ENCODE measurements around the gene TSNAXIP1. TPM values are rescaled to one million over a fixed set of nuclear protein-coding genes. Genes with fewer than 3 reads are reported as not detected.

The TSNAXIP1 gene
- total RNA-seq, 6 donors from 2014 or later: 0.66 to 13.1 (median 4.4) TPM

GRCh38 chr16:67855789-67856188 is 49.1 kb downstream of the TSNAXIP1 start:
- peaks cover 0 to 4% (median 0%) of the 10 kb centered on the region in 4 donors for H3K36me3 ChIP-seq
- no peak overlapping the region for H3K4me3 ChIP-seq
- no peaks in the 10 kb centered on the region for H3K27me3 ChIP-seq
- no peaks in the 10 kb centered on the region for H3K9me3 ChIP-seq
- TF ChIP-seq POLR2A (IDR thresholded peaks at IDR 0.05) (no peak), POLR2AphosphoS5 (IDR thresholded peaks at IDR 0.05) (no peak)
- DNase-seq (no peak), ATAC-seq (ENCODE audit: low FRiP score in 2 of 2) (no peak)
- H3K4me1 ChIP-seq: peaks cover 20 to 47% (median 26%) of the 10 kb centered on the region in 4 donors
- no peak overlapping the region for H3K27ac ChIP-seq
- WGBS, 2 donors: 61 to 77% methylated on average over 8 to 10 of the region's 10 CpGs

- 85 to 95% methylated on average over 3 to 5 of the region's 5 CpGs for WGBS, 2 donors
- Histone ChIP-seq H3K36me3 (peaks cover 0 to 8% (median 0%) of the 10 kb centered on the region in 4 donors), H3K4me3 (no peak overlapping the region), H3K9me3 (no peaks in the 10 kb centered on the region), H3K27me3 (no peaks in the 10 kb centered on the region), H3K27ac (peak overlapping the region; percentile 66 to 90 (median 78)), H3K4me1 (peaks cover 25 to 42% (median 30%) of the 10 kb centered on the region in 4 donors)
- TF ChIP-seq POLR2A (IDR thresholded peaks at IDR 0.05): no peak
- TF ChIP-seq POLR2AphosphoS5 (IDR thresholded peaks at IDR 0.05): no peak
- no peak for TF ChIP-seq EP300 (IDR thresholded peaks at IDR 0.05)
- no peak for TF ChIP-seq CTCF (IDR thresholded peaks at IDR 0.05)
- DNase-seq: no peak
- no peak for ATAC-seq (ENCODE audit: low FRiP score in 2 of 2)
Measured at GRCh38 chr16:67856927-67857546, 50.3 kb downstream of the TSNAXIP1 start.

- Histone ChIP-seq H3K27me3 (no peaks in the 10 kb centered on the region), H3K9me3 (no peaks in the 10 kb centered on the region), H3K36me3 (peaks cover 0 to 8% (median 0%) of the 10 kb centered on the region in 4 donors), H3K4me3 (no peak overlapping the region), H3K27ac (peak overlapping the region; percentile 66 to 90 (median 78)), H3K4me1 (peaks cover 27 to 37% (median 30%) of the 10 kb centered on the region in 4 donors)
- DNase-seq (peak in 1 of 2 donors; percentile 82), ATAC-seq (ENCODE audit: low FRiP score in 2 of 2) (peak; percentile 95)
- TF ChIP-seq POLR2AphosphoS5 (IDR thresholded peaks at IDR 0.05): peak; percentile 52 to 80
- TF ChIP-seq POLR2A (IDR thresholded peaks at IDR 0.05): no peak
- TF ChIP-seq CTCF (IDR thresholded peaks at IDR 0.05): peak in 1 of 6 experiments; percentile 5
- peak; percentile 36 to 59 (median 46) for TF ChIP-seq EP300 (IDR thresholded peaks at IDR 0.05)
- 33 to 36% methylated on average over 3 of the region's 3 CpGs for WGBS, 2 donors
Measured at GRCh38 chr16:67857547-67858233, 51.0 kb downstream of the TSNAXIP1 start.

GRCh38 chr16:67858500-67858899 is 51.8 kb downstream of the TSNAXIP1 start:
- DNase-seq (no peak), ATAC-seq (ENCODE audit: low FRiP score in 2 of 2) (no peak)
- Histone ChIP-seq H3K9me3 (no peaks in the 10 kb centered on the region), H3K4me1 (peaks cover 32 to 37% (median 33%) of the 10 kb centered on the region in 4 donors), H3K27me3 (no peaks in the 10 kb centered on the region), H3K27ac (peak overlapping the region; percentile 66 to 90 (median 78)), H3K36me3 (peaks cover 0 to 8% (median 0%) of the 10 kb centered on the region in 4 donors), H3K4me3 (no peak overlapping the region)
- 55 to 63% methylated on average over 4 of the region's 4 CpGs for WGBS, 2 donors
- TF ChIP-seq EP300 (IDR thresholded peaks at IDR 0.05) (no peak), POLR2A (IDR thresholded peaks at IDR 0.05) (no peak), POLR2AphosphoS5 (IDR thresholded peaks at IDR 0.05) (no peak), CTCF (IDR thresholded peaks at IDR 0.05) (no peak)

- H3K4me3 ChIP-seq: no peak overlapping the region
- peak overlapping the region in 2 of 4 donors; percentile 2 to 17 for H3K27ac ChIP-seq
- peaks cover 0 to 11% (median 3%) of the 10 kb centered on the region in 4 donors for H3K36me3 ChIP-seq
- no peak for TF ChIP-seq CTCF (IDR thresholded peaks at IDR 0.05)
- no peak for TF ChIP-seq EP300 (IDR thresholded peaks at IDR 0.05)
- TF ChIP-seq POLR2AphosphoS5 (IDR thresholded peaks at IDR 0.05): no peak
- TF ChIP-seq POLR2A (IDR thresholded peaks at IDR 0.05): no peak
- H3K27me3 ChIP-seq: no peaks in the 10 kb centered on the region
- H3K4me1 ChIP-seq: peaks cover 28 to 36% (median 32%) of the 10 kb centered on the region in 4 donors
- DNase-seq (no peak), ATAC-seq (ENCODE audit: low FRiP score in 2 of 2) (peak in 1 of 2 donors; percentile 49)
- WGBS, 2 donors: 83 to 86% methylated on average over 8 of the region's 8 CpGs
- no peaks in the 10 kb centered on the region for H3K9me3 ChIP-seq
Measured at GRCh38 chr16:67860589-67861398, 54.1 kb downstream of the TSNAXIP1 start.

All from upper lobe of left lung (tissue), 6 donors.